Myocyte (in vitro differentiated cells): ENCODE measurements around the gene HUWE1. TPM values are rescaled to one million over a fixed set of nuclear protein-coding genes. Genes with fewer than 3 reads are reported as not detected.
"Not testable (repeated sequence)": the region's sequence is repeated elsewhere in the genome, so short reads cannot be mapped to it uniquely, and the experiment has no call there.

Experiments used
- DNase-seq: peaks from one replicate; pipeline ENCODE4 v3.0.0-alpha.2; 2012; ENCODE audit warnings: low read depth
- microRNA counts: library from miRNA; unstranded; fragments of <30 nt; microRNA quantifications from one replicate; lab custom pipeline; 2016
- microRNA-seq: library from miRNA; unstranded; fragments of <30 nt; microRNA quantifications from one replicate; pipeline ENCODE4, GENCODE V29; 2016
- total RNA-seq: library from RNA; depleted of rRNA; stranded (reverse); fragments of >200 nt; gene quantifications from 2 replicates; pipeline ENCODE4 v1.2.3, GENCODE V29; 2014

Gene HUWE1
- total RNA-seq, 1 donor from 2014 or later, result 118 TPM

GRCh38 chrX:53511322-53511721 lies 175.2 kb downstream of the HUWE1 start:
- DNase-seq, result no peak

- not testable (repeated sequence) for DNase-seq
Observed at GRCh38 chrX:53504035-53504434, 182.5 kb downstream of the HUWE1 start.

- DNase-seq, result peak; percentile 41
Observed at GRCh38 chrX:53494436-53494835, 192.1 kb downstream of the HUWE1 start.

DNA sequence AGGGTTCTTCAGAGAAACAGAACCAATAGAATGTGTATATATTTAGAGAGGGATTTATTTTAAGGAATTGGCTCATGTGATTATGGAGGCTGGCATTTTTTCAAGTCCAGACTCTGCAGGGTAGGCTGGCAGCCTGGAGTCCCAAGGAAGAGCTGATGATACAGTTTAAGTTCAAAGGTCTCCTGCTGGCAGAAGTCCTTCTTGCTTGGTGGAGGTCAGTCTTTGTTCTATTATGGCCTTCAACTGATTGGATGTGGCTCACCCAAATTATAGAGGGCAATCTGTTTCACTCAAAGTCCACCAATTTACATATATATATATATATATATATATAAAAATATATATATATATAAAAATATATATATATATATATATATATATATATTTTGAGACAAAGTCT lies 200.2 kb downstream of the HUWE1 start:
- peak; percentile 37 for DNase-seq

DNA sequence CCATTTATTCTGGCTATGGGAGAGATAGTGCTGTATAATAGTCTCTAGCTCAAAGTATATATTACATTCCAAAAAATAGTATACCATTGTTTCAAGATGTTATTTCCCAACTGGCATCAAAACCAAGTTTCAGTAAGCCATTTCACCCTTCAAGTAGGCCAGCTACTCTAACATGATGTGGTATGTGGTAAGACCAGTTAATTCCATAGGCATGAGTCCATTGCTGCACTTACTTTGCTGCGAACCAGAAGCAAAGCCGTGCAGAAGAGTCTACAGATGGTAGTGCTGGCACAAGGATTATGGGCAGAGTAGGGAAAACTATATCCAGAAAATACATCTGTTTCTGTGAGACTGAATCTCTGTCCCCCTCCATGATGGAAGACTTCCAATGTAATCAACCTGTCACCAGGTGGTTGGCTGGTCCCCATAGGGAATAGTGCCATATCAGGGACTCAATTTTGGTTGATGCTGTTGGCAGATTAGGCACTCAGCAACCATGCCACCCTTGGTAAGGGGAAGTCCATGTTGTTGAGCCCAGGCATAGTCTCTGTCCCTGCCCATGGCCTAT lies 202.6 kb downstream of the HUWE1 start:
- DNase-seq, result peak; percentile 33

GRCh38 chrX:53483416-53483815 lies 203.1 kb downstream of the HUWE1 start:
- no peak for DNase-seq

MicroRNAs encoded within 50 kb of the gene (microRNA counts, 767-probe panel; counts per million panel counts)
- 10,325 counts per million, percentile 41 among the panel's probes with 10 or more counts for microRNA hsa-miR-98 (lab: Ali Mortazavi, UCI)

Small RNA genes lying within 50 kb of the gene (microRNA-seq; reads per million reads assigned to microRNA genes)
- gene MIR98 (4,563 reads per million, percentile 92 among the genes with 10 or more reads in this experiment), gene MIRLET7F2 (2,009 reads per million, percentile 86 among the genes with 10 or more reads in this experiment)
